ENCODE measurements around the gene WNT16.

WNT16 gene

DNA sequence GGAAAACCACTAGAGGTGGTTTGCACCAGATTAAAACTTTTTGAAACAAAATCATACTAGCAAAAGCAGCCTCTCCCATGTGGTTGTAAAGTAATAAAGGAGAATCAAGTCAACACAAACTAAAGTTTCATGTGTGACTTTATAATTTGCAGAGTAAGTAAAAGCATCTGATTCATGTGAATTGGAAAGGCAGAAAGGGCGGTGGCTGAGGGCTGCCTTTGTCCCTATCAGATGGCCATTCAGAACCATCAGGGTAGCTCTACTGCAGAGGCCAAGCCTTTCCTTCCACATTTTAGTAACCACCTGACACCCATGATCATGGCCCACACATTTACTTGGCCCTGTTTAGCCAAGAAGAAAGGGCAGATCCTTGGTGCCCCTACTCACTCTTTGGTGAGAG is 15.7 kb downstream of the WNT16 start:
- no peak for DNase-seq

- no peak for DNase-seq
Observed at GRCh38 chr7:121351682-121352081, 22.9 kb downstream of the WNT16 start.

DNA sequence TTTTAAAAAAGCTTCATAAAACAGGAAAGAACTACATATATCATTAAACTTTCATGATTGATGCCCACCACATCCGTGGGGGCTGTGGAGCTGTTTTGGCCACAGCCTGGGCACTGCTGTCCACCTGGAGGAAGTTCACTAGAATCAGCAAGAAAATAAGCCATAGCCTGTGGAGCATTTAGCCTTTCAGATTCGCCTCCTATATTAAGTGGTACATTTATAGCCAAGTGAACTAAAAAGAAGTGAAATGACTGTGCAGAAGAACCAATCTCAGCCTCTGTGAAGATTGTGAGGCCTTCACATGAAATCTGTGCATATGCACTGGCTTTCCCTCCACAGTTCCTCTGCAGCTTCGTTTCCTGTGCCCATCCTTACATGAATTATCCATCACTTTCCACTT is 23.5 kb downstream of the WNT16 start:
- DNase-seq = no peak

DNA sequence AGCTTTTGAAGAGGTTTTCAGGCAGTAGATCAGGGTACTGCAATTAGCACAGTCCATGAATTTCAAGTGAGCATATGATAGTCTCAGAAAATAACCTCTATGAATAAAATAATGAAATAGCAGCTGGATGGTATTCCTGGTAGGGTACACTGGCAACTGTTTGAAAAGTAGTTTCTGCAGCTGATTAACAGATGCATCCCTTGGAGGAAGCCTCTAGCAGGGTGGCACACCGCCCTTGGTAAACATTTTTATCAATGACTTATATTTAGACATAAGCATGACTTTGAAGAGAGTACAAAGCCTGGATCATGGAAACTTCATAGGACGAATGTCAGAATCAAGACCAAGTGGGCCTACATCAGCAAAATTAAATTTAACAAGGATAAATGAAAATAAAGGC is 26.8 kb downstream of the WNT16 start:
- DNase-seq = no peak

DNA sequence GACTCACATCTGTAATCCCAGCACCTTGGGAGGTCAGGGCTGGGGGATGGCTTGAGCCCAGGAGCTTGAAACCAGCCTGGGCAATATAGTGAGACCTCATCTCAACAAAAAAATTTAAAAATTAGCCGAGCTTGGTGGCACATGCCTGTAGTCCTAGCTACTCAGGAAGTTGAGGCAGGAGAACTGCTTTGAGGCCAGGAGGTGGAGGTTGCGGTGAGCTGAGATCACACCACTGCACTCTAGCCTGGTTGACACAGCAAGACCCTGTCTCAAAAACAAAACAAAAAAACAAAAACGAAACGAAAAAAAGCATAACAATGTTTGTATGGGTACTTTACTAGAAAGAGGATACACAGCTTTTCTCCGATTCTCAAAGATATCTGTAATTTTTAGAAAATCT is 31.8 kb downstream of the WNT16 start:
- DNase-seq = peak in 2 of 5 experiments; percentile 17 to 41

DNA sequence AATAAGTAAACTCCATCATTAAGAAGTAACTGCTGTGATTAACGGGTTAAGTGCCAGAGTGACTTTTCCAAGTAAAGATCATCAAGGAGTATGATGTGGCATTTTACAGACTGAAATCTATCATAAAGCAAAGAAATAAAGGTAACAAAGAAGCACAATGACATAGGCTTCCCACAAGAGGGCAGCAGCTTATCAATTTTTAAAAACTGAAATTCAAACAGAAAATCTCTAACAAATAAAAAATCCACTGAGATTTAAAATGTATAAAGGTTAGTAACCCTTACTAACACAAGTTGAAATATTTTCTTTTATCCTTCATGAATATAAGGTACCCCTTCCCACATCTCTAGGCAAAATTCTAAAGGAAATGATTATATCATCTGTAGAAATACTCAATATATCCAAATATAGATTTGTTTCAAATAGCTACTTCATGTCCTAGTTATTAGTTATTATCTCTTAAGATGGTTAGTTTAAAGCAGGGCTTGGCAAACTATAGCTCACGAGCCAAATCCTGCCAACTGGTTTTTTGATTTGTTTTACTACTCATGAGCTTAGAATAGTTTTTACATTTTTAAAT is 38.1 kb downstream of the WNT16 start:
- DNase-seq = peak in 2 of 5 experiments; percentile 24 to 52

- DNase-seq = peak in 1 of 5 experiments; percentile 49
Observed at GRCh38 chr7:121369462-121369861, 40.7 kb downstream of the WNT16 start.

- no peak for DNase-seq
Observed at GRCh38 chr7:121371367-121371766, 42.6 kb downstream of the WNT16 start.

GRCh38 chr7:121371883-121372282 is 43.1 kb downstream of the WNT16 start:
- DNase-seq = no peak

GRCh38 chr7:121372376-121373010 is 43.7 kb downstream of the WNT16 start:
- peak in 1 of 5 experiments; percentile 59 for DNase-seq

GRCh38 chr7:121373177-121373576 is 44.4 kb downstream of the WNT16 start:
- no peak for DNase-seq

GRCh38 chr7:121376979-121377378 is 48.2 kb downstream of the WNT16 start:
- DNase-seq = no peak

GRCh38 chr7:121379930-121380329 is 51.1 kb downstream of the WNT16 start:
- no peak for DNase-seq

DNA sequence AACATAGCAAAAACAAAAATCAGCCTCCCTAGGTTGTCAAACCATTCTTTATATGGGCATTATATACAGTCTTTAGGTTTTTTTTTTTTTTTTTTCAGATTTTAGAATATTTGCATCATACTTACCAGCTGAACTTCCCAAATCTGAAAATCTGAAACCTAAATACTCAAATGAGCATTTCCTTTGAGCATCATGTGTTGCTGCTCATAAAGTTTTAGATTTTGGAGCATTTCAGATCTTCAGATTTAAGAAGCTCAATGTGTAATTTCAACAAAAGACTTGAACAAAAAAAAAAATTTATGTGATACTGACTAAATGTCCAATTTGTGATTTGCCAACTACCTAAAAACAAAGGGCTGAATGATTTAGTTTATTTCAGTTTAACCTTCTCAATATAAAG is 53.7 kb downstream of the WNT16 start:
- DNase-seq = no peak

- DNase-seq = no peak
Observed at GRCh38 chr7:121383235-121383910, 54.6 kb downstream of the WNT16 start.

DNA sequence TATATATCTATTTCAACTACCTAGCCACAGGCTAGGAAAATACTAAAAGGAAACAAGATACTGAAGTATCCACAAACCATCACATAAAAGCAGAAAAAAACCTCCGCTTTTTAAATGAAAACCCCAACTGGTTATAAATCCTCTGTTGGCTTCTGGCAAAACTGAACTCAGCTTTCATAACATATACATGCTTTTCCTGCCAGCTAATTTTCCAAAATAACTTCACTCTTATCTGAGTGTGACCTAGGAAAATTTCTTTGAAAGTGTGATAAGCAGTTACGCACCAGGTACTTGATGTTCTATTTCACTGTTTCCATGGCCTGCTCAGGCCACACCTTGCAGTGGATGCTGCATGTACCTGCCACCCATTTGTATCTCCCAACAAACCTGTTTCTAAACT is 55.5 kb downstream of the WNT16 start:
- no peak for DNase-seq

- no peak for DNase-seq
Observed at GRCh38 chr7:121385056-121385799, 56.4 kb downstream of the WNT16 start.

DNA sequence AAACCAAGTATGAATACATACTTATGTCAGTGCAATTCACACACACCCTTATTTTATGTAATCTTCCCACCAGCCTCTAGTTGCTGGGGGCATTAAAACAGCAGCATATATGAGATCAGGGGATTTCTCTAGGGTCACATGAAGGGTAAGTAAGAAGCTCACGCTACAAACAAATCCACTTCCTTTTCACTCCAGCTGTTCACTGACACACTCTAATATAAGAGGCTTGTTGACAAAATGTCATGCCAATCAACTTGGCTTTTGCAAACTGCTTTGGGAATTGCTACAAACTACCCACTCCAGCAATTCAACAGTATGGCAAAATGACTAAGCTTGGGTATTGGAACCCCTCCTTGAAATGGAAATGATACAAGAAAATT is 57.0 kb downstream of the WNT16 start:
- DNase-seq = peak in 1 of 5 experiments; percentile 49

- DNase-seq = no peak
Observed at GRCh38 chr7:121388950-121389349, 60.1 kb downstream of the WNT16 start.

- DNase-seq = no peak
Observed at GRCh38 chr7:121390109-121390508, 61.3 kb downstream of the WNT16 start.

GRCh38 chr7:121390617-121391016 is 61.8 kb downstream of the WNT16 start:
- DNase-seq = peak in 1 of 5 experiments; percentile 19
